Prostate gland (tissue), 2 donors: Measurements from ENCODE around the gene SST. TPM values are rescaled to one million over a fixed set of nuclear protein-coding genes. Genes with fewer than 3 reads are reported as not detected.
"Not testable (repeated sequence)": the region's sequence is repeated elsewhere in the genome, so short reads cannot be mapped to it uniquely, and the experiment has no call there.

Experiments
- DNase-seq: peaks from one replicate; pipeline ENCODE4 v3.0.0-alpha.2; 2019; ENCODE audit warnings: low spot score
- H3K27ac ChIP-seq, 2 donors: fragments of 200-600 bp; sonication (generic); 2 replicates each; pipeline ENCODE4 v1.5.1; 2017 to 2019
- H3K27me3 ChIP-seq: fragments of 200-600 bp; sonication (generic); replicated peaks from 2 replicates; pipeline ENCODE4 v1.5.1; 2019; ENCODE audit not compliant: insufficient read depth
- H3K36me3 ChIP-seq, 2 donors: fragments of 200-600 bp; sonication (generic); 1 replicate in 1 of 2; 2 replicates in 1 of 2; pipeline versions ENCODE4 v1.5.1 to v1.8.1; 2017 to 2019
- H3K4me1 ChIP-seq: fragments of 200-600 bp; sonication (generic); replicated peaks from 2 replicates; pipeline ENCODE4 v1.5.1; 2019
- H3K4me3 ChIP-seq, 2 donors: fragments of 200-600 bp; sonication (generic); 2 replicates each; pipeline ENCODE4 v1.5.1; 2017 to 2019
- H3K9me3 ChIP-seq: fragments of 200-600 bp; sonication (generic); 2 replicates; pipeline ENCODE4 v1.5.1; 2017
- POLR2A ChIP-seq: fragments of 450-650 bp; IDR thresholded peaks from one replicate; pipeline ENCODE4 v1.6.1; 2016; ENCODE audit warnings: antibody characterized with exemption, mild to moderate bottlenecking
- POLR2AphosphoS5 ChIP-seq: sonication (generic); formaldehyde crosslinking; IDR thresholded peaks from one replicate; pipeline ENCODE4 v1.6.1; 2017; ENCODE audit warnings: antibody characterized with exemption
- WGBS: methylation state at CpG from one replicate; pipeline ENCODE4 v1.1.5; 2018; 5-methylcytosine and 5-hydroxymethylcytosine counted together
- intact Hi-C: fragments of 100-400 bp; cut with DNase I; formaldehyde crosslinking; loops from one replicate; pipeline ENCODE4 v1.14.2; 2022
- total RNA-seq, 2 donors: library from RNA; depleted of rRNA; stranded (reverse); fragments of >200 nt; gene quantifications; one replicate each; pipeline ENCODE4 v1.1.0, GENCODE V29; 2016
- TF ChIP-seq, protein P1 (sequence below), 4 experiments: fragments of 200-600 bp in 2 of 4; fragments of 450-650 bp in 2 of 4; sonication (generic) in 2 of 4; IDR thresholded peaks; 1 replicate in 3 of 4; 2 replicates in 1 of 4; pipeline ENCODE4 v1.5.1; 2016 to 2019; ENCODE audit warnings: antibody characterized with exemption in 4 of 4, mild to moderate bottlenecking in 2 of 4, moderate library complexity in 2 of 4

The SST gene
- total RNA-seq, 2 donors from 2014 or later: not detected

DNA sequence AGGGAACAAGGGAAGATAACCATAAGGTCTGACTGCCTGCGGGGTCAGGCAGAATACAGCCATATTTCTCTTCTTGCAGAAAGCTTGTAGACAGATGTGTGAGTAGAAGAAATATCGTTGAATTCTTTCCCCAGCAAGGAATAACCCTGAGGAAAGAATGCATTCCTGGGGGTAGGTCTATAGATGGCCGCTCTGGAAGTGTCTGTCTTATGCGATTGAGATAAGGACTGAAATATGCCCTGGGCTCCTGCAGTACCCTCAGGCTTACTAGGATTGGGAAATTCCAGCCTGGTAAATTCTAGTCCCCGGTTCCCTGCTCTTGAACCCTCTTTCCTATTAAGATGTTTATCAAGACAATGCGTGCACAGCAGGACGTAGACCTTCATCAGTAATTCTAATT is 15.8 kb upstream of the SST start:
- H3K27ac ChIP-seq: no peak overlapping the region
- intact Hi-C loops: loop anchor here (10.0 kb wide), 1 partner anchor 571 kb away; no protein-coding TSS in a partner anchor
- H3K4me1 ChIP-seq: no peaks in the 10 kb centered on the region
- H3K9me3 ChIP-seq: no peaks in the 10 kb centered on the region
- no peak overlapping the region for H3K4me3 ChIP-seq
- DNase-seq: no peak
- no peaks in the 10 kb centered on the region for H3K27me3 ChIP-seq
- WGBS: 86% methylated on average over 7 of the region's 7 CpGs
- H3K36me3 ChIP-seq: no peaks in the 10 kb centered on the region
- TF ChIP-seq, protein P1, sequence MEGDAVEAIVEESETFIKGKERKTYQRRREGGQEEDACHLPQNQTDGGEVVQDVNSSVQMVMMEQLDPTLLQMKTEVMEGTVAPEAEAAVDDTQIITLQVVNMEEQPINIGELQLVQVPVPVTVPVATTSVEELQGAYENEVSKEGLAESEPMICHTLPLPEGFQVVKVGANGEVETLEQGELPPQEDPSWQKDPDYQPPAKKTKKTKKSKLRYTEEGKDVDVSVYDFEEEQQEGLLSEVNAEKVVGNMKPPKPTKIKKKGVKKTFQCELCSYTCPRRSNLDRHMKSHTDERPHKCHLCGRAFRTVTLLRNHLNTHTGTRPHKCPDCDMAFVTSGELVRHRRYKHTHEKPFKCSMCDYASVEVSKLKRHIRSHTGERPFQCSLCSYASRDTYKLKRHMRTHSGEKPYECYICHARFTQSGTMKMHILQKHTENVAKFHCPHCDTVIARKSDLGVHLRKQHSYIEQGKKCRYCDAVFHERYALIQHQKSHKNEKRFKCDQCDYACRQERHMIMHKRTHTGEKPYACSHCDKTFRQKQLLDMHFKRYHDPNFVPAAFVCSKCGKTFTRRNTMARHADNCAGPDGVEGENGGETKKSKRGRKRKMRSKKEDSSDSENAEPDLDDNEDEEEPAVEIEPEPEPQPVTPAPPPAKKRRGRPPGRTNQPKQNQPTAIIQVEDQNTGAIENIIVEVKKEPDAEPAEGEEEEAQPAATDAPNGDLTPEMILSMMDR (IDR thresholded peaks at IDR 0.05): no peak
- TF ChIP-seq POLR2AphosphoS5: no peak
- TF ChIP-seq POLR2A: no peak

DNA sequence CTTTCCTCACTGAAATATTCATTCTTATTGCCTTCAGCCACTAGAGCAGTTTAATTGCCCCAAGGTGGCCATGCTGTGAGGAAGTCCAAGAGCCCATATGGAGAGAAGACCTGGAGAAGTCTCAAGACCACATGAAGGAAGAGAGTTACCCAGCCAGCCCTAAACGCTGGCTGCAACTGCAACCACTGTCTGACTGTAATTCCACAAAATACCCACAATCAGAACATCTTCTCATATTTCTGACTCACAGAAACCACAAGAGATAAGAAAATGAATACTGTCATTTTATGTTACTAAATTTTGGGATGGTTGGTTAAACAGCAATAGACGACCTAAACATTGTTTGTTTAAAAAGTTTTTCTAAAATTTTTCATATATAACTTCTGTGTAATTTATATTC is 14.7 kb upstream of the SST start:
- Histone ChIP-seq H3K4me1 (no peaks in the 10 kb centered on the region), H3K27me3 (no peaks in the 10 kb centered on the region), H3K36me3 (no peaks in the 10 kb centered on the region), H3K4me3 (no peak overlapping the region), H3K27ac (no peak overlapping the region), H3K9me3 (no peaks in the 10 kb centered on the region)
- TF ChIP-seq POLR2AphosphoS5 (no peak), POLR2A (no peak)
- TF ChIP-seq, protein P1 (IDR thresholded peaks at IDR 0.05): no peak
- WGBS: 53% methylated on average over 2 of the region's 2 CpGs
- intact Hi-C loops: loop anchor here (10.0 kb wide), 1 partner anchor 570 kb away; no protein-coding TSS in a partner anchor
- no peak for DNase-seq

DNA sequence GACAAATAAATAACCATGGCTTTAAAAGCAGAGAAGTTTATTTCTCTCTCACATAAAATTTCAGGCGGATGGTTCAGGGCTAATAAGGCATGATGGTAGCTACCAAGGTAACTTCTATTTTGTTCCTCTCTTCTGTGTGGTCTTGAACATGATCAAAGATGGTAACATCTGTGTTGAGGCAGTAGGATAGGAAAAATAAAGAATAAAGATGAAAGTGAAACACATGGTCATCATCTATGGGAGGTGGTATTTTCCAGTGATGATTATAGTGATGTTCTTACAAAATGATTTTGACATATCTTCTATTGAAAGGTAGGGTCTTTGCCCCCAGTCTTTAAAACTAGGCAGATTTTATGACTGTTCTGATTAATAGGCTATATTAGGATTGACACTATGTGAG is 14.2 kb upstream of the SST start:
- TF ChIP-seq POLR2AphosphoS5: no peak
- TF ChIP-seq, protein P1 (IDR thresholded peaks at IDR 0.05): no peak
- no peak for TF ChIP-seq POLR2A
- intact Hi-C loops: loop anchor here (10.0 kb wide), 1 partner anchor 570 kb away; no protein-coding TSS in a partner anchor
- H3K4me3 ChIP-seq: no peak overlapping the region

DNA sequence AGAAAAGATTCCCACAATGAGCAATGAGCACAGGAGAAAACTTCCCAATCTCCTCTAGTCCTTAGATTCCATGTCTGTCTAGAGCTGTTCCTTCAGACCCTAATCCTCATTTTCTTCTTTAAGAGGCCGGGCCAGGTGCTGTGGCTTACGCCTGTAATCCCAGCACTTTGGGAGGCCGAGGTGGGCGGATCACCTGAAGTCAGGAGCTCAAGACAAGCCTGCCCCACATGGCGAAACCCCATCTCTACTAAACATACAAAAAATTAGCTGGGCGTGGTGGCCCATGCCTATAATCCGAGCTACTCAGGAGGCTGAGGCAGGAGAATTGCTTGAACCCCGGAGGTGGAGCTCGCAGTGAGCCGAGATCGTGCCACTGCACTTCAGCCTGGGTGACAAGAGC is 11.6 kb upstream of the SST start:
- H3K4me1 ChIP-seq: not testable (repeated sequence)
- intact Hi-C loops: loop anchor here (10.0 kb wide), 1 partner anchor 567 kb away; no protein-coding TSS in a partner anchor
- WGBS: 78% methylated on average over 11 of the region's 11 CpGs

More for the DNA sequence above, 14.2 kb upstream of the SST start:
- Histone ChIP-seq H3K4me1 (no peaks in the 10 kb centered on the region), H3K36me3 (no peaks in the 10 kb centered on the region), H3K27me3 (no peaks in the 10 kb centered on the region), H3K27ac (no peak overlapping the region), H3K9me3 (no peaks in the 10 kb centered on the region)
- 84% methylated on average over 1 of the region's 1 CpG for WGBS
- no peak for DNase-seq

DNA sequence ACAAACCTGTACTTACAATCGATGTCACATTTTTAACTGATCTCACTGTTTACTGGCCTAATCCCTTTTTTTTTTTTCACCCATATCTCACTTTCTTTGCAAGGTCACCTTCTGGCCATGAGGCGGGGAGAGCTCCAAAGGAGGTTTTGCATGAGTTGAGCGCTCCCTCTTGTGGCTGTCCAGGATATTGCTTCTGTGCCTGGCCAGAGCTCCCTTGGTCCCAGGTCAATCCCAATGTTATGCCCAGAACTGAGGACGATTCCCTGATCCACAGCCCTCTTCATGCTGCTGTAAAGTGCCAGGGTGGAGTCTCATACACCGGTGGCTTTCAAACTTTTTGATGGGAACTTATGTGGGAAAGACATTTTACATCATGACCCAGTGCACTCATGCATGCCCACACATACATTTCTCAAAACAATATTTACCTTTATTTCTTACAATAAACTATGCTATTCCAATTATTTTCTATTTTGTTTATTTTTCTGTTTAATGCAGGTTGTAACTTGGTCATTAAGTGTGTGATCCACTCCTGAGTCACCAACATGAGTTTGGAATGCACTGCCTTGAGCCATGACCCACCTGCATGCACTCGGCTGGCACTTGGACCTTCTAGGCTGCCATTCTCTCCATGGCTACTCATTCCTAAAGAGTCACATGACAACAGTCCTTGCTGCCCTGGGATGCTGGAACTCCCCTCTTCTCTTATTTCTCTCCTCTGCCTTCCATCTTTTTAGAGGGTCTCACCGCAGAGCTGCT is 9.6 kb upstream of the SST start:
- intact Hi-C loops: loop anchor here (1.0 to 10.0 kb wide), 3 partner anchors 361 to 565 kb away; no protein-coding TSS in a partner anchor
- TF ChIP-seq, protein P1 (IDR thresholded peaks at IDR 0.05): peak; percentile 85 to 91 (median 86)
- TF ChIP-seq POLR2AphosphoS5: no peak
- DNase-seq: peak; percentile 58
- 27% methylated on average over 7 of the region's 7 CpGs for WGBS
- Histone ChIP-seq H3K4me3 (no peak overlapping the region), H3K36me3 (no peaks in the 10 kb centered on the region), H3K27me3 (no peaks in the 10 kb centered on the region), H3K27ac (no peak overlapping the region), H3K9me3 (no peaks in the 10 kb centered on the region), H3K4me1 (no peaks in the 10 kb centered on the region)

More for the DNA sequence above, 11.6 kb upstream of the SST start:
- H3K4me3 ChIP-seq, H3K36me3 ChIP-seq, H3K27ac ChIP-seq, H3K9me3 ChIP-seq, H3K27me3 ChIP-seq, DNase-seq: not testable (repeated sequence)
